HEK293T (cell line): Measurements from ENCODE around the gene SETD4.

Experiments
- CTCF ChIA-PET: fragments of 350-600 bp; formaldehyde crosslinking; extraction: SDS; loops from one replicate; lab custom pipeline; 2021; ENCODE audit warnings: antibody characterized with exemption, inconsistent platforms; lab: Yijun Ruan, JAX
- POLR2A ChIA-PET: fragments of 350-600 bp; formaldehyde crosslinking; extraction: SDS; loops from one replicate; lab custom pipeline; 2020; ENCODE audit warnings: antibody characterized with exemption, inconsistent platforms; lab: Yijun Ruan, JAX
- DNase-seq: peaks from one replicate; pipeline ENCODE4 v3.0.0; 2012; ENCODE audit warnings: mixed read lengths; ENCODE audit errors: extremely low spot score
- ARNT ChIP-seq: fragments of 450-650 bp; IDR thresholded peaks from 2 replicates; pipeline ENCODE4 v1.6.1; 2017; ENCODE audit warnings: mild to moderate bottlenecking
- BHLHE40 ChIP-seq: fragments of 450-650 bp; IDR thresholded peaks from 2 replicates; pipeline ENCODE4 v1.6.1; 2016; ENCODE audit warnings: mild to moderate bottlenecking, moderate library complexity, borderline replicate concordance
- CTBP1 ChIP-seq: fragments of 450-650 bp; IDR thresholded peaks from 2 replicates; pipeline ENCODE4 v1.6.1; 2016; ENCODE audit warnings: borderline replicate concordance
- ELF4 ChIP-seq: fragments of 450-650 bp; IDR thresholded peaks from 2 replicates; pipeline ENCODE4 v1.6.1; 2017; ENCODE audit warnings: antibody characterized with exemption
- FOXA1 ChIP-seq: fragments of 450-650 bp; IDR thresholded peaks from 2 replicates; pipeline ENCODE4 v1.6.1; 2016; ENCODE audit warnings: mild to moderate bottlenecking
- FOXK2 ChIP-seq: fragments of 450-650 bp; IDR thresholded peaks from 2 replicates; pipeline ENCODE4 v1.6.1; 2016; ENCODE audit warnings: mild to moderate bottlenecking
- FOXM1 ChIP-seq: fragments of 450-650 bp; IDR thresholded peaks from 2 replicates; pipeline ENCODE4 v1.6.1; 2017; ENCODE audit warnings: mild to moderate bottlenecking, borderline replicate concordance
- HDGF ChIP-seq: fragments of 450-650 bp; IDR thresholded peaks from 2 replicates; pipeline ENCODE4 v1.6.1; 2017; ENCODE audit warnings: antibody characterized with exemption, borderline replicate concordance
- L3MBTL2 ChIP-seq: fragments of 450-650 bp; conservative IDR thresholded peaks from 2 replicates; pipeline ENCODE4 v1.6.1; 2016; ENCODE audit warnings: mild to moderate bottlenecking
- LEF1 ChIP-seq: fragments of 450-650 bp; IDR thresholded peaks from 2 replicates; pipeline ENCODE4 v1.6.1; 2017; ENCODE audit warnings: mild to moderate bottlenecking, borderline replicate concordance
- NFRKB ChIP-seq: fragments of 450-650 bp; IDR thresholded peaks from 2 replicates; pipeline ENCODE4 v1.6.1; 2016; ENCODE audit warnings: mild to moderate bottlenecking, moderate library complexity
- SP1 ChIP-seq: fragments of 450-650 bp; IDR thresholded peaks from 2 replicates; pipeline ENCODE4 v1.6.1; 2017
- SUZ12 ChIP-seq: fragments of 450-650 bp; IDR thresholded peaks from 2 replicates; pipeline ENCODE4 v1.6.1; 2016; ENCODE audit warnings: mild to moderate bottlenecking
- TARDBP ChIP-seq: fragments of 450-650 bp; IDR thresholded peaks from 2 replicates; pipeline ENCODE4 v1.6.1; 2016
- ZNF384 ChIP-seq: fragments of 450-650 bp; IDR thresholded peaks from 2 replicates; pipeline ENCODE4 v1.6.1; 2016
- TF ChIP-seq, protein P1 (sequence below): fragments of 450-650 bp; IDR thresholded peaks from 2 replicates; pipeline ENCODE4 v1.6.1; 2016

SETD4 gene

DNA sequence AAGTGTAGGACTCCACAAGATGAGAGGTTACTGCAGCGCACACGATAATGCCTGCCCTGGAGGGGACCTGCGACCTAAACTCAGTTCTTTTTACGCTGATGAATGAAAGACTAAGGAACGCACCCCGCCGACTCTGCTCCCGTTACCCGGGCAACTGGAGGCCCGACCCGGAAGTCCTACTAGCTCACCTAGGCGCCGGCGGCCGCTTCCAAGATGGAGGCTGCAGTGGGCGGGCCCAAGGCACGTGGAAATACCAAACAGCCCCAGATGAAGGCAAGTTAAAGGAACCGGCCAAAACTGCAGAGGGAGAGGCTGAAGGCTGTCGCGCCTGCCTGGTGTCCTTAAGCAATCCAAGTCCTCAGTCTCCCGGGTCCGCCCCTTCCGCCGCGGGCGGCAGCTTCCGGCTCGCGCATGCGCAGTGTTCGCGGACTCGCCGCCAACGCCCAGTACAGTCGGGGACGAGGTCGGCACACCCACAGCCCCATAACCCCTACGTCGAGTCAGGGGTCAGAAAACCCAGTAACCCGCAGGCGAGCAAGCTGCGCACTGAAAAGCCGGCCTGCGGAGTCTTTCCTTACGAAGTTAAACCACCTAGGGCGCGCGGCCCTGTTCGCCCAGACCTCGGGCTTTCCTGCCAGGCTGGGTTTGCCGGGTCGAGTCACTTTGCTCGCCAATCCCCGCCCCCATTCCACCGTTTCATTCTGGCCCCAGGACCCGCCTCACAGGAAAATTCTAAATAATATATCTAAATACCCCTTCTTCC is at the start of gene SETD4:
Gene SETD4, minus strand, starts transcription at position 368 of the 763 bp plus-strand sequence. CDS start 1,638 bp downstream, outside the sequence.
- TF ChIP-seq SUZ12 (no peak), ZNF384 (no peak), L3MBTL2 (peak; percentile 75), ELF4 (peak; percentile 92), SP1 (no peak)
- ChIA-PET POLR2A (interaction anchor here (0.6 to 3.9 kb wide), 22 partner anchors 10 to 469 kb away, joined by 3 to 39 read pairs (median 5); partner anchors contain the start of gene CBR1), CTCF (no interaction called here)

DNA sequence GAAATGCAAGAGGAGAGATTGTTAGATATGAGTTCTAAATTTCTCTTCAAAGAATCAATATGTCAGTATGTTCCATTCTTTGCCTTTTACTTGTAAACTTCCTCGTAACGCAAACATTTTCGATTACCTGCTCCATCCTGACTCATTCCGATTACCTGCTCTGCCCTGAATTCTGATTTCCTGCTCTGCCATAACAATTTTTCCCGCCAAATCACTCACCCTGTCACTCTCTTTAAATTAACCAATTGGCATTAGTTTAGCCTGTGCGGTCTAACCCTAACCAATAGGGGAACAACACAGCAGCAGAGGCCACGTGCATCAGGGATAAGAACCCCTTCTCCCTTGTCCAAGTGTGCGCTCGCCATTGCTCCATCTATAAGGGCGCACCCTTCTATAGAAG is 49.5 kb upstream of the SETD4 start:
- no peak for DNase-seq
- ChIA-PET CTCF (no interaction called here), POLR2A (no interaction called here)
- TF ChIP-seq NFRKB, result no peak
- TF ChIP-seq, protein P1, sequence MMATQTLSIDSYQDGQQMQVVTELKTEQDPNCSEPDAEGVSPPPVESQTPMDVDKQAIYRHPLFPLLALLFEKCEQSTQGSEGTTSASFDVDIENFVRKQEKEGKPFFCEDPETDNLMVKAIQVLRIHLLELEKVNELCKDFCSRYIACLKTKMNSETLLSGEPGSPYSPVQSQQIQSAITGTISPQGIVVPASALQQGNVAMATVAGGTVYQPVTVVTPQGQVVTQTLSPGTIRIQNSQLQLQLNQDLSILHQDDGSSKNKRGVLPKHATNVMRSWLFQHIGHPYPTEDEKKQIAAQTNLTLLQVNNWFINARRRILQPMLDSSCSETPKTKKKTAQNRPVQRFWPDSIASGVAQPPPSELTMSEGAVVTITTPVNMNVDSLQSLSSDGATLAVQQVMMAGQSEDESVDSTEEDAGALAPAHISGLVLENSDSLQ, result peak; percentile 54; the same call in 1 of the 2 replicates
- no peak for TF ChIP-seq ARNT
- TF ChIP-seq L3MBTL2, result 0 out of 2 replicates have a peak, but pooled peaks have one; percentile 22
- TF ChIP-seq SUZ12, result no peak
- TF ChIP-seq SP1, result no peak
- TF ChIP-seq ELF4, result no peak
- TF ChIP-seq HDGF, result no peak
- no peak for TF ChIP-seq ZNF384
- no peak for TF ChIP-seq FOXM1

More for the DNA sequence above, at the start of gene SETD4:
- peak; percentile 98 for DNase-seq

GRCh38 chr21:36105327-36105842 is 45.1 kb upstream of the SETD4 start:
- no peak for DNase-seq
- POLR2A ChIA-PET, result no interaction called here
- TF ChIP-seq LEF1, result no peak
- TF ChIP-seq FOXA1, result no peak
- TF ChIP-seq TARDBP, result no peak
- TF ChIP-seq, protein P1, result no peak
- no peak for TF ChIP-seq SUZ12
- no peak for TF ChIP-seq FOXM1
- no peak for TF ChIP-seq L3MBTL2
- no peak for TF ChIP-seq HDGF
- no peak for TF ChIP-seq ZNF384
- no peak for TF ChIP-seq ELF4
- TF ChIP-seq ARNT, result no peak
- TF ChIP-seq FOXK2, result no peak
- no peak for TF ChIP-seq BHLHE40
- TF ChIP-seq SP1, result no peak
- no peak for TF ChIP-seq NFRKB
- no peak for TF ChIP-seq CTBP1
- CTCF ChIA-PET, result interaction anchor here (0.6 to 1.0 kb wide), 2 partner anchors 13 kb away, joined by 4 read pairs; no protein-coding TSS in a partner anchor

GRCh38 chr21:36104317-36105300 is 44.3 kb upstream of the SETD4 start:
- POLR2A ChIA-PET, result interaction anchor here (0.6 to 2.1 kb wide), 3 partner anchors 8 to 44 kb away, joined by 3 to 5 read pairs (median 5); partner anchors contain the start of genes CBR1 and SETD4
- peak; percentile 59 for DNase-seq
- TF ChIP-seq SP1, result no peak
- TF ChIP-seq SUZ12, result no peak
- TF ChIP-seq LEF1, result no peak
- TF ChIP-seq FOXK2, result no peak
- no peak for TF ChIP-seq FOXM1
- no peak for TF ChIP-seq L3MBTL2
- TF ChIP-seq HDGF, result no peak
- no peak for TF ChIP-seq CTBP1
- no peak for TF ChIP-seq TARDBP
- no peak for TF ChIP-seq ARNT
- no peak for TF ChIP-seq BHLHE40
- TF ChIP-seq FOXA1, result no peak
- TF ChIP-seq ELF4, result no peak
- CTCF ChIA-PET, result interaction anchor here (0.6 to 1.0 kb wide), 2 partner anchors 13 to 14 kb away, joined by 4 read pairs; no protein-coding TSS in a partner anchor

DNA sequence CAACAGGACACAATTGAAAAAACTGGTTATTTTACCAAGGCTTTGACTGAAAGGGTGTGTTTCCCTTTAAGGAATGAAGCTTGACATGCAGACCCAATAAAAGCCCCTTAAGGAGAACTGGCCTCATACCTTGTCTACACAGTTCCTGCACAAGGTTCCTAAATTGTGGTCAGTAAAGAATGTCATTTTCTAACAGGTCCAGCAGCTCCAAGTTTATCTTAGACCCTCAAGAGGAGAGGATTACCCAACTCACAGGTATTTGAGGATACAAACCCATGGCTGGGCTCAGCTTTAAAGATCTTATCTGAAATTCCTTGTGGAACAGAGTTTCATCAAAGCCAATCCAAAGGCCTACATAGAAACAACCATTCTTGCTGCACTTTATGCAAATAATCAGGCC is 43.1 kb upstream of the SETD4 start:
- ChIA-PET POLR2A (interaction anchor here (1.3 to 2.1 kb wide), 2 partner anchors 34 to 43 kb away, joined by 5 read pairs; partner anchors contain the start of genes CBR1 and SETD4), CTCF (interaction anchor here (0.6 kb wide), 1 partner anchor 13 kb away, joined by 3 read pairs; no protein-coding TSS in a partner anchor)
- TF ChIP-seq LEF1 (no peak), TARDBP (no peak), FOXM1 (no peak), FOXA1 (no peak), CTBP1 (no peak), ARNT (no peak), SP1 (no peak), L3MBTL2 (no peak), FOXK2 (no peak)
- DNase-seq, result no peak
